SK-N-SH treated with all-trans-retinoic acid at 6 μM for 48 hours (cell line): ENCODE data around the gene ITPKA.

ENCODE experiments used
- ATAC-seq: fragments of 200-7000 bp; cut with Tn5 transposase; 3 replicates; pipeline ENCODE4 v1.9.1; 2020; ENCODE audit warnings: mild to moderate bottlenecking, moderate library complexity
- ARNTL ChIP-seq: fragments of 450-650 bp; formaldehyde crosslinking; IDR thresholded peaks from 2 replicates; pipeline ENCODE4 v1.5.0; 2020; ENCODE audit warnings: low read depth, mild to moderate bottlenecking, moderate library complexity, borderline replicate concordance
- BACH2 ChIP-seq: fragments of 250-450 bp; sonication (Bioruptor Pico); IDR thresholded peaks from 2 replicates; pipeline ENCODE4 v1.9.0; 2021; ENCODE audit warnings: mild to moderate bottlenecking, borderline replicate concordance
- ESRRG ChIP-seq: fragments of 250-450 bp; sonication (Bioruptor Pico); IDR thresholded peaks from 2 replicates; pipeline ENCODE4 v1.6.1; 2021; ENCODE audit warnings: mild to moderate bottlenecking
- GLIS3 ChIP-seq: fragments of 250-450 bp; sonication (Bioruptor Pico); IDR thresholded peaks from 2 replicates; pipeline ENCODE4 v1.5.0; 2020; ENCODE audit warnings: mild to moderate bottlenecking, moderate library complexity
- ISL1 ChIP-seq: fragments of 250-450 bp; sonication (Bioruptor Pico); IDR thresholded peaks from 2 replicates; pipeline ENCODE4 v2.1.2; 2022; ENCODE audit warnings: mild to moderate bottlenecking, moderate library complexity
- OSR1 ChIP-seq: fragments of 250-450 bp; sonication (Bioruptor Pico); IDR thresholded peaks from 2 replicates; pipeline ENCODE4 v1.8.0; 2022; ENCODE audit warnings: moderate library complexity, mild to moderate bottlenecking, inconsistent platforms
- PPARA ChIP-seq: fragments of 250-450 bp; sonication (Bioruptor Pico); IDR thresholded peaks from 2 replicates; pipeline ENCODE4 v1.5.0; 2020; ENCODE audit warnings: mild to moderate bottlenecking, borderline replicate concordance
- RARB ChIP-seq: fragments of 250-450 bp; sonication (Bioruptor Pico); IDR thresholded peaks from 2 replicates; pipeline ENCODE4 v1.8.0; 2021; ENCODE audit warnings: mild to moderate bottlenecking, moderate library complexity
- SNAI2 ChIP-seq: fragments of 250-450 bp; sonication (Bioruptor Pico); IDR thresholded peaks from 2 replicates; pipeline ENCODE4 v1.5.0; 2020; ENCODE audit warnings: mild to moderate bottlenecking, moderate library complexity
- TCF4 ChIP-seq: fragments of 250-450 bp; sonication (Bioruptor Pico); IDR thresholded peaks from 2 replicates; pipeline ENCODE4 v1.8.0; 2021; ENCODE audit warnings: mild to moderate bottlenecking, moderate library complexity, borderline replicate concordance
- TOX ChIP-seq: fragments of 250-450 bp; sonication (Bioruptor Pico); IDR thresholded peaks from 2 replicates; pipeline ENCODE4 v1.8.0; 2021; ENCODE audit warnings: mild to moderate bottlenecking, moderate library complexity, borderline replicate concordance
- ZC3H10 ChIP-seq: fragments of 250-450 bp; sonication (Bioruptor Pico); IDR thresholded peaks from 2 replicates; pipeline ENCODE4 v1.5.1; 2021; ENCODE audit warnings: mild to moderate bottlenecking, moderate library complexity
- ZFP3 ChIP-seq: fragments of 250-450 bp; sonication (Bioruptor Pico); IDR thresholded peaks from 2 replicates; pipeline ENCODE4 v1.5.0; 2020; ENCODE audit warnings: mild to moderate bottlenecking, moderate library complexity
- ZFP30 ChIP-seq: fragments of 450-650 bp; formaldehyde crosslinking; IDR thresholded peaks from 2 replicates; pipeline ENCODE4 v1.5.0; 2022; ENCODE audit warnings: mild to moderate bottlenecking, moderate library complexity
- ZNF565 ChIP-seq: fragments of 450-650 bp; formaldehyde crosslinking; conservative IDR thresholded peaks from 2 replicates; pipeline ENCODE4 v1.5.0; 2020; ENCODE audit warnings: low read depth, mild to moderate bottlenecking, moderate library complexity
- ZNF70 ChIP-seq: fragments of 450-650 bp; formaldehyde crosslinking; IDR thresholded peaks from 2 replicates; pipeline ENCODE4 v1.5.0; 2020; ENCODE audit warnings: mild to moderate bottlenecking, moderate library complexity
- ZNF8 ChIP-seq: fragments of 450-650 bp; formaldehyde crosslinking; IDR thresholded peaks from 2 replicates; pipeline ENCODE4 v1.5.0; 2020; ENCODE audit warnings: mild to moderate bottlenecking, moderate library complexity
- TF ChIP-seq, protein P1 (sequence below): fragments of 250-450 bp; sonication (Bioruptor Pico); IDR thresholded peaks from 2 replicates; pipeline ENCODE4 v1.8.0; 2020; ENCODE audit warnings: mild to moderate bottlenecking, moderate library complexity, borderline replicate concordance
- TF ChIP-seq, protein P2 (sequence below): fragments of 250-450 bp; sonication (Bioruptor Pico); IDR thresholded peaks from 2 replicates; pipeline ENCODE4 v1.5.0; 2020; ENCODE audit warnings: mild to moderate bottlenecking, moderate library complexity
- TF ChIP-seq, protein P3 (sequence below): fragments of 250-450 bp; sonication (Bioruptor Pico); IDR thresholded peaks from 2 replicates; pipeline ENCODE4 v1.5.1; 2020; ENCODE audit warnings: low read depth, mild to moderate bottlenecking, moderate library complexity
- TF ChIP-seq, protein P4 (sequence below): fragments of 250-450 bp; sonication (Bioruptor Pico); IDR thresholded peaks from 2 replicates; pipeline ENCODE4 v1.5.1; 2021; ENCODE audit warnings: mild to moderate bottlenecking, moderate library complexity

The ITPKA gene

DNA sequence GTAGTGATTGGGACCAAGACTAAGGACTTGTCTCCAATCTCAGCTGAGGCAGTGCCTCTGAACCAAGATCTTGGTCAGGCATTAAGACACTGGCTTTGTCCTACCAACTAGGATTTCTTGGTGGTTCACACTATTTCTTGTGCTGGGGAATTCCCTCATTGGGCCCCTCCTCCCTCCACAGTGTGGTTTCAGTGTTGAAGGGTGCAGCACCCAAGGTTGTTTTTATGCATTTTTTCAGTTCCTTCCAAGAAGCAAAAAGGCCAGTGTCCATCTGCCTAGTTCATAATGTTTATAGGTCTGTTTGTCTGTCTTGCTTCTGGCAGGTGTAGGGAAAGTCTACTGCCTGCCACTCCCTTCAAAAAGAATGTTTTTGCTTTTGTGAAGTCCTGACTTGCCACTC is 10.6 kb upstream of the ITPKA start:
- no peak for ATAC-seq
- TF ChIP-seq ZNF70 (CRISPR knock-in tag) (no peak), TOX (no peak), GLIS3 (CRISPR knock-in tag) (no peak), OSR1 (CRISPR knock-in tag) (no peak), PPARA (no peak), ESRRG (CRISPR knock-in tag) (no peak), SNAI2 (no peak), BACH2 (CRISPR knock-in tag) (no peak), ARNTL (no peak), ZFP30 (no peak), ZFP3 (no peak)
- TF ChIP-seq, protein P1, sequence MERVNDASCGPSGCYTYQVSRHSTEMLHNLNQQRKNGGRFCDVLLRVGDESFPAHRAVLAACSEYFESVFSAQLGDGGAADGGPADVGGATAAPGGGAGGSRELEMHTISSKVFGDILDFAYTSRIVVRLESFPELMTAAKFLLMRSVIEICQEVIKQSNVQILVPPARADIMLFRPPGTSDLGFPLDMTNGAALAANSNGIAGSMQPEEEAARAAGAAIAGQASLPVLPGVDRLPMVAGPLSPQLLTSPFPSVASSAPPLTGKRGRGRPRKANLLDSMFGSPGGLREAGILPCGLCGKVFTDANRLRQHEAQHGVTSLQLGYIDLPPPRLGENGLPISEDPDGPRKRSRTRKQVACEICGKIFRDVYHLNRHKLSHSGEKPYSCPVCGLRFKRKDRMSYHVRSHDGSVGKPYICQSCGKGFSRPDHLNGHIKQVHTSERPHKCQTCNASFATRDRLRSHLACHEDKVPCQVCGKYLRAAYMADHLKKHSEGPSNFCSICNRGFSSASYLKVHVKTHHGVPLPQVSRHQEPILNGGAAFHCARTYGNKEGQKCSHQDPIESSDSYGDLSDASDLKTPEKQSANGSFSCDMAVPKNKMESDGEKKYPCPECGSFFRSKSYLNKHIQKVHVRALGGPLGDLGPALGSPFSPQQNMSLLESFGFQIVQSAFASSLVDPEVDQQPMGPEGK (CRISPR knock-in tag), result no peak
- TF ChIP-seq, protein P2, sequence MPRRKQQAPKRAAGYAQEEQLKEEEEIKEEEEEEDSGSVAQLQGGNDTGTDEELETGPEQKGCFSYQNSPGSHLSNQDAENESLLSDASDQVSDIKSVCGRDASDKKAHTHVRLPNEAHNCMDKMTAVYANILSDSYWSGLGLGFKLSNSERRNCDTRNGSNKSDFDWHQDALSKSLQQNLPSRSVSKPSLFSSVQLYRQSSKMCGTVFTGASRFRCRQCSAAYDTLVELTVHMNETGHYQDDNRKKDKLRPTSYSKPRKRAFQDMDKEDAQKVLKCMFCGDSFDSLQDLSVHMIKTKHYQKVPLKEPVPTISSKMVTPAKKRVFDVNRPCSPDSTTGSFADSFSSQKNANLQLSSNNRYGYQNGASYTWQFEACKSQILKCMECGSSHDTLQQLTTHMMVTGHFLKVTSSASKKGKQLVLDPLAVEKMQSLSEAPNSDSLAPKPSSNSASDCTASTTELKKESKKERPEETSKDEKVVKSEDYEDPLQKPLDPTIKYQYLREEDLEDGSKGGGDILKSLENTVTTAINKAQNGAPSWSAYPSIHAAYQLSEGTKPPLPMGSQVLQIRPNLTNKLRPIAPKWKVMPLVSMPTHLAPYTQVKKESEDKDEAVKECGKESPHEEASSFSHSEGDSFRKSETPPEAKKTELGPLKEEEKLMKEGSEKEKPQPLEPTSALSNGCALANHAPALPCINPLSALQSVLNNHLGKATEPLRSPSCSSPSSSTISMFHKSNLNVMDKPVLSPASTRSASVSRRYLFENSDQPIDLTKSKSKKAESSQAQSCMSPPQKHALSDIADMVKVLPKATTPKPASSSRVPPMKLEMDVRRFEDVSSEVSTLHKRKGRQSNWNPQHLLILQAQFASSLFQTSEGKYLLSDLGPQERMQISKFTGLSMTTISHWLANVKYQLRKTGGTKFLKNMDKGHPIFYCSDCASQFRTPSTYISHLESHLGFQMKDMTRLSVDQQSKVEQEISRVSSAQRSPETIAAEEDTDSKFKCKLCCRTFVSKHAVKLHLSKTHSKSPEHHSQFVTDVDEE (CRISPR knock-in tag), result no peak

DNA sequence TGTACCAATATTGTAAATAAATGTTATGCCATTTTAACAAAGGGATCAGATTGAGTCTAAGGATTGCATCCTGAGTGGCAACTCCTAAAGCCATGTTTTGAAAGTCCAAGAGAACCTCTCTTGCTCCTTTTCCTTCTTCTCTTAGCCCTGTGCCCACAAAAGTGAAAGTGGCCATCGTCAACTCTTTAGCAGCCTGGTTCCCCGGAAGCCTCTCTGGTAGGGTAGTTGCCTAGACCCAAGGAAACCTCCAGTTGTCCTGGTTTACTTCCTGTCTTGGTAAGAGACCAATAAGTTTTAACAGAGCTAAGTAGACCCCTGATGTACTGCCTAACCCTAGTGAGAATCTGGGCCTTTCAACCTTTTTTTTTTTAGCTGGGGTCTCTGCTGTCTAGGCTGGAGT is 10.2 kb upstream of the ITPKA start:
- ATAC-seq, result no peak
- TF ChIP-seq, protein P3, sequence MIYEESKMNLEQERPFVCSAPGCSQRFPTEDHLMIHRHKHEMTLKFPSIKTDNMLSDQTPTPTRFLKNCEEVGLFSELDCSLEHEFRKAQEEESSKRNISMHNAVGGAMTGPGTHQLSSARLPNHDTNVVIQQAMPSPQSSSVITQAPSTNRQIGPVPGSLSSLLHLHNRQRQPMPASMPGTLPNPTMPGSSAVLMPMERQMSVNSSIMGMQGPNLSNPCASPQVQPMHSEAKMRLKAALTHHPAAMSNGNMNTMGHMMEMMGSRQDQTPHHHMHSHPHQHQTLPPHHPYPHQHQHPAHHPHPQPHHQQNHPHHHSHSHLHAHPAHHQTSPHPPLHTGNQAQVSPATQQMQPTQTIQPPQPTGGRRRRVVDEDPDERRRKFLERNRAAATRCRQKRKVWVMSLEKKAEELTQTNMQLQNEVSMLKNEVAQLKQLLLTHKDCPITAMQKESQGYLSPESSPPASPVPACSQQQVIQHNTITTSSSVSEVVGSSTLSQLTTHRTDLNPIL (CRISPR knock-in tag), result no peak
- no peak for TF ChIP-seq ZNF565 (CRISPR knock-in tag)
- TF ChIP-seq, protein P4, sequence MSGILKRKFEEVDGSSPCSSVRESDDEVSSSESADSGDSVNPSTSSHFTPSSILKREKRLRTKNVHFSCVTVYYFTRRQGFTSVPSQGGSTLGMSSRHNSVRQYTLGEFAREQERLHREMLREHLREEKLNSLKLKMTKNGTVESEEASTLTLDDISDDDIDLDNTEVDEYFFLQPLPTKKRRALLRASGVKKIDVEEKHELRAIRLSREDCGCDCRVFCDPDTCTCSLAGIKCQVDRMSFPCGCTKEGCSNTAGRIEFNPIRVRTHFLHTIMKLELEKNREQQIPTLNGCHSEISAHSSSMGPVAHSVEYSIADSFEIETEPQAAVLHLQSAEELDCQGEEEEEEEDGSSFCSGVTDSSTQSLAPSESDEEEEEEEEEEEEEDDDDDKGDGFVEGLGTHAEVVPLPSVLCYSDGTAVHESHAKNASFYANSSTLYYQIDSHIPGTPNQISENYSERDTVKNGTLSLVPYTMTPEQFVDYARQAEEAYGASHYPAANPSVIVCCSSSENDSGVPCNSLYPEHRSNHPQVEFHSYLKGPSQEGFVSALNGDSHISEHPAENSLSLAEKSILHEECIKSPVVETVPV, result no peak
- TF ChIP-seq ZNF8 (CRISPR knock-in tag), result no peak
- no peak for TF ChIP-seq ISL1 (CRISPR knock-in tag)
- no peak for TF ChIP-seq ZNF70 (CRISPR knock-in tag)
- no peak for TF ChIP-seq BACH2 (CRISPR knock-in tag)
- no peak for TF ChIP-seq GLIS3 (CRISPR knock-in tag)
- TF ChIP-seq PPARA, result no peak
- no peak for TF ChIP-seq RARB (CRISPR knock-in tag)
- no peak for TF ChIP-seq TCF4 (CRISPR knock-in tag)
- TF ChIP-seq ZFP3, result no peak
- no peak for TF ChIP-seq ZC3H10 (CRISPR knock-in tag)
- TF ChIP-seq, protein P1 (CRISPR knock-in tag), result no peak

DNA sequence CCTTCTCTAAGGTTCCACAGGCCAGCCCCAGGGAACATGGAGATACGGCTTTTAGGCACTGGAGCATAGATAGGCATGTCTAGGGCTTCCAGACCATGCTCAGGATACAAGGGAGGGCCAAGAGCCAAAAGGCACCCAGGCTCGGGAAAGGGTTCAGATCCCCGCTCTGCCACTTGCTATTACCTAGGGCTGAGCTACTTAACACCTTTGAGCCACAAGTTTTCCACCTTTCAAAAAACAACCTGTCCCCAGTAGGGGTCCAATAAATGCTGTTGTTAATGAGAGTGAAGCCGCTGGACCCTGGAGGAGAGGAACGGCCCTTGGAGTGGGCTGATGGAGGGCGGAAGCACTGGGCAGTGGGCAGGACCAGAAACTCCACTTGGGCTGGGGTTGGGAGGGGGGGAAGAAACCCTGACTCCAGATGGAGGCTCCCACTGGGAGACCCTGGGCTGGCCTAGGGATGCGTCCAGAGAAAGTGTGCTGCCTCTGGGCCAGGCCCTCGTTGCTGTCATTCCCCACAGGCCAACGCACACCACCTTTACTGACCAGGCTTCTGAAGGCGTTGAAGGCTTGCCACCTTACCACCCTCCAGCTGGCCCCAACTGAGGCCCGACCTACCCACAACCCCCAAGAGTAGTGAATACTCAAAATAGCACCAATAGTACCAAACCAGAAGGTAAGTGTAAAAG is 8.6 kb upstream of the ITPKA start:
- ATAC-seq, result no peak
- TF ChIP-seq ZNF8 (CRISPR knock-in tag), result no peak
- TF ChIP-seq, protein P1 (CRISPR knock-in tag), result no peak
- no peak for TF ChIP-seq RARB (CRISPR knock-in tag)
- TF ChIP-seq ZNF70 (CRISPR knock-in tag), result no peak
- no peak for TF ChIP-seq ARNTL
- TF ChIP-seq ESRRG (CRISPR knock-in tag), result no peak
- no peak for TF ChIP-seq OSR1 (CRISPR knock-in tag)
